Colonic mucosa (tissue), 4 donors: ENCODE measurements around the gene UCMA. TPM values are rescaled to one million over a fixed set of nuclear protein-coding genes. Genes with fewer than 3 reads are reported as not detected.

Source experiments
- DNase-seq: peaks from one replicate; pipeline ENCODE4 v3.0.0-alpha.2; 2020
- H3K27ac ChIP-seq: fragments of 200-600 bp; one replicate; pipeline ENCODE4 v1.8.0; 2021
- H3K27me3 ChIP-seq: fragments of 200-600 bp; one replicate; pipeline ENCODE4 v1.8.0; 2021
- H3K36me3 ChIP-seq: fragments of 200-600 bp; one replicate; pipeline ENCODE4 v1.8.0; 2021
- H3K4me1 ChIP-seq: fragments of 200-600 bp; one replicate; pipeline ENCODE4 v1.8.0; 2021; ENCODE audit warnings: mild to moderate bottlenecking
- H3K4me3 ChIP-seq: fragments of 200-600 bp; one replicate; pipeline ENCODE4 v1.8.0; 2021
- H3K9ac ChIP-seq, 2 donors: one replicate each; pipeline ENCODE4 v1.7.0; 2013; ENCODE audit warnings: control low read depth in 2 of 2, low read depth in 2 of 2, low read length in 2 of 2
- H3K9me3 ChIP-seq: fragments of 200-600 bp; one replicate; pipeline ENCODE4 v1.8.0; 2021
- intact Hi-C: fragments of 100-400 bp; cut with DNase I; formaldehyde crosslinking; loops from one replicate; pipeline ENCODE4 v1.14.1; 2022
- total RNA-seq, 2 donors: library from RNA; stranded (reverse); fragmentation: NEBNext Ultra II Directional in 1 of 2; extraction: Animal tissue kit (Norgen Biotek cat#: 25700) in 1 of 2; gene quantifications; one replicate each; pipeline ENCODE4 v1.2.1, GENCODE V29; 2021
- TF ChIP-seq, protein P1 (sequence below): fragments of 200-600 bp; IDR thresholded peaks from one replicate; pipeline ENCODE4 v1.8.0; 2022; ENCODE audit warnings: antibody characterized with exemption, mild to moderate bottlenecking
- donor health status: healthy.
- donor health status: DM: no; HTN: no; CAD: no.
- donor health status: DM: no; HTN: no; CAD: no.

Gene UCMA
- total RNA-seq, 2 donors from 2014 or later = not detected

- Histone ChIP-seq H3K27ac (no peak overlapping the region), H3K9ac (no peak overlapping the region), H3K36me3 (no peaks in the 10 kb centered on the region), H3K27me3 (no peaks in the 10 kb centered on the region), H3K9me3 (no peaks in the 10 kb centered on the region), H3K4me3 (no peak overlapping the region), H3K4me1 (no peaks in the 10 kb centered on the region)
- no peak for DNase-seq
- TF ChIP-seq, protein P1, sequence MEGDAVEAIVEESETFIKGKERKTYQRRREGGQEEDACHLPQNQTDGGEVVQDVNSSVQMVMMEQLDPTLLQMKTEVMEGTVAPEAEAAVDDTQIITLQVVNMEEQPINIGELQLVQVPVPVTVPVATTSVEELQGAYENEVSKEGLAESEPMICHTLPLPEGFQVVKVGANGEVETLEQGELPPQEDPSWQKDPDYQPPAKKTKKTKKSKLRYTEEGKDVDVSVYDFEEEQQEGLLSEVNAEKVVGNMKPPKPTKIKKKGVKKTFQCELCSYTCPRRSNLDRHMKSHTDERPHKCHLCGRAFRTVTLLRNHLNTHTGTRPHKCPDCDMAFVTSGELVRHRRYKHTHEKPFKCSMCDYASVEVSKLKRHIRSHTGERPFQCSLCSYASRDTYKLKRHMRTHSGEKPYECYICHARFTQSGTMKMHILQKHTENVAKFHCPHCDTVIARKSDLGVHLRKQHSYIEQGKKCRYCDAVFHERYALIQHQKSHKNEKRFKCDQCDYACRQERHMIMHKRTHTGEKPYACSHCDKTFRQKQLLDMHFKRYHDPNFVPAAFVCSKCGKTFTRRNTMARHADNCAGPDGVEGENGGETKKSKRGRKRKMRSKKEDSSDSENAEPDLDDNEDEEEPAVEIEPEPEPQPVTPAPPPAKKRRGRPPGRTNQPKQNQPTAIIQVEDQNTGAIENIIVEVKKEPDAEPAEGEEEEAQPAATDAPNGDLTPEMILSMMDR = no peak
- intact Hi-C loops = no loop called here
These were observed 39.2 kb downstream of the UCMA start for GRCh38 chr10:13195016-13195415.

- TF ChIP-seq, protein P1 = no peak
- Histone ChIP-seq H3K9ac (no peak overlapping the region), H3K36me3 (no peaks in the 10 kb centered on the region), H3K4me3 (no peak overlapping the region), H3K9me3 (no peaks in the 10 kb centered on the region), H3K4me1 (no peaks in the 10 kb centered on the region), H3K27me3 (no peaks in the 10 kb centered on the region), H3K27ac (no peak overlapping the region)
- no peak for DNase-seq
- intact Hi-C loops = no loop called here
These were observed 40.5 kb downstream of the UCMA start for GRCh38 chr10:13193637-13194036.

DNA sequence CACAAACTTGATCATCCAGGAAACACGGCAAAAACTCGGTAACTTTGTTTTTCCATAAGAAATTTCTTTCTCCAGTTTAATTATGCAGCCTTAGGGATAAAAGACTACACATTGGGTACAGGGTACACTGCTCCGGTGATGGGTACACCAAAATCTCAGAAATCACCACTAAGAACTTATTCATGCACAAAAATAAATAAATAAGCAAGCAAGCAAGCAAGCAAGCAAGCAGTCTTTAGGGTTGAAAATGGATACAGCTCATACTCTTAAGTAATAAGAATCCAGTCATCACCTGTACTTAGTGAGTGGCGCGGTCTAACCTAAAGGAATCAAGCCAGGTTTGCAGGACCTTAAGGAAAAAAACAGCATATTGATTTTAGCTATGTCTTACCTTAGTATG, 42.8 kb downstream of the UCMA start:
- Histone ChIP-seq H3K4me1 (no peaks in the 10 kb centered on the region), H3K27me3 (no peaks in the 10 kb centered on the region), H3K27ac (no peak overlapping the region), H3K4me3 (no peak overlapping the region), H3K9me3 (no peaks in the 10 kb centered on the region), H3K9ac (no peak overlapping the region), H3K36me3 (no peaks in the 10 kb centered on the region)
- TF ChIP-seq, protein P1 = no peak
- DNase-seq = no peak
- intact Hi-C loops = no loop called here

- Histone ChIP-seq H3K4me1 (no peaks in the 10 kb centered on the region), H3K9ac (no peak overlapping the region), H3K4me3 (no peak overlapping the region), H3K9me3 (no peaks in the 10 kb centered on the region), H3K27me3 (no peaks in the 10 kb centered on the region), H3K36me3 (no peaks in the 10 kb centered on the region), H3K27ac (no peak overlapping the region)
- no peak for DNase-seq
- intact Hi-C loops = no loop called here
- TF ChIP-seq, protein P1 = no peak
These were observed 43.4 kb downstream of the UCMA start for GRCh38 chr10:13190816-13191215.

- no peaks in the 10 kb centered on the region for H3K4me1 ChIP-seq
- no peaks in the 10 kb centered on the region for H3K36me3 ChIP-seq
- H3K9me3 ChIP-seq = no peaks in the 10 kb centered on the region
- no peaks in the 10 kb centered on the region for H3K27me3 ChIP-seq
- no peak overlapping the region for H3K9ac ChIP-seq
- TF ChIP-seq, protein P1 = no peak
- DNase-seq = no peak
- H3K27ac ChIP-seq = no peak overlapping the region
- no peak overlapping the region for H3K4me3 ChIP-seq
- intact Hi-C loops = no loop called here
These were observed 44.2 kb downstream of the UCMA start for GRCh38 chr10:13189961-13190360.

DNA sequence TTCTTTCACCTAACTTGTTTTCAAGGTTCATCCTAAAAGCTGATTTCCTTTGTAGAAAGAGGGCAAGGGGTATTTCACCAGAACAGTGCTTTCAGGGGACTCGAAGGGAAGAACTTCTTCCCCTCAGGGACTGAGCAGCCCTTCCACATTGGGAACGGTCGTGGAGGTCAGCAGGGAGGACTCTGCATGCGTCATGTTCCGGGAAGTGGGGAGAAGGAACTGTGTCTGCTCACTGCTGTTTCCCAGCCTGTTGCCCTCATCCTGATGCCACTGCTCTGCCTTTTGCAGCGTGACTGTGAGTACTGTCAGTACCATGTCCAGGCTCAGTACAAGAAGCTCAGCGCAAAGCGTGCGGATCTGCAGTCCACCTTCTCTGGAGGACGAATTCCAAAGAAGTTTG, 45.6 kb downstream of the UCMA start:
- H3K9ac ChIP-seq = no peak overlapping the region
- no peak overlapping the region for H3K4me3 ChIP-seq
- no peaks in the 10 kb centered on the region for H3K4me1 ChIP-seq
- TF ChIP-seq, protein P1 = no peak
- no peak for DNase-seq
- intact Hi-C loops = no loop called here
- H3K9me3 ChIP-seq = no peaks in the 10 kb centered on the region
- H3K27me3 ChIP-seq = no peaks in the 10 kb centered on the region
- H3K36me3 ChIP-seq = no peaks in the 10 kb centered on the region
- H3K27ac ChIP-seq = no peak overlapping the region
